ENCODE results near the gene KRTAP10-9.
"Not testable (repeated sequence)": the region's sequence is repeated elsewhere in the genome, so short reads cannot be mapped to it uniquely, and the experiment has no call there.

Gene KRTAP10-9

DNA sequence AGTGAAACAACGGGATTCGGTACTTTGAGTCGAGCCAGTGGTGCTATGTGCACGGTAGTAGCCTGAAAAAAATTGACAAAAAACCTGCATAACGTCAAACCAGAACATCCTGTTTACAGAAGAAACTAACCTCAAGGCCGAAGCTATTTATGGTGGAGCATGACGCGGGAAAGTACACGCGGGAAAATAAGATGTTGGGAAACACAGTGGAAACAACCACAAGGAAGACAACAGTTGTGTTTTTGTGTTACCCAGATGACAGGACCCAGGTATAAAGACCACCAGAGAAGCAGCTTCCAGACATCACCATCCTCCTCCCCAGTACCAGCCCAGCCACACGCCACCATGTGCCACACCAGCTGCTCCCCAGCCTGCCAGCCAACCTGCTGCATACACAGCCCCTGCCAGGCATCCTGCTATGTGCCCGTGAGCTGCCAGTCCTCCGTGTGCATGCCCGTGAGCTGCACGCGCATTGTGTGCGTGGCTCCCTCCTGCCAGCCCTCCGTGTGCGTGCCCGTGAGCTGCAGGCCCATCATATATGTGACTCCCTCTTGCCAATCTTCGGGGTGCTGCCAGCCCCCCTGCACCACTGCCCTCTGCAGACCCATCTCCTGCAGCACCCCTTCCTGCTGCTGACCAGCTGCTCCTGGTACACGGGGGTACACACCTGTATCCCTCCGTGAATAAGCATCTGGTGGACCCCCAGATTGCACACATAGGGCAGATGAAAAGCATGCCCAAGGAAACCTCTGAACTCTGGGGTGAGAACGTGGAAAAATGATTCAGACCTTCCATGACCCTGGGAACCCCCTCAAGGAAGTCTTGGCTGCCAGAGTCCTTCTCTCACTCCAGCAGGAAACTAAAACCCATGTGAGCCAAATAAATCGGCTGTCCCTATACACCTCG, 31.0 kb downstream of the KRTAP10-9 start, which contains the start of gene KRTAP12-3:
Gene KRTAP12-3 (plus strand): TSS at position 298 of the 906 bp plus-strand sequence. CDS start 48 bp downstream, at position 346.
- Histone ChIP-seq H3K27me3 (ENCODE audit: control insufficient read depth in 1 of 2, insufficient read depth in 1 of 2, low read length in 2 of 2) (no peaks in the 10 kb centered on the region), H2AFZ (ENCODE audit: low read depth, low read length) (no peak within 1 kb of the TSS), H3K9ac (ENCODE audit: low read length) (no peak within 1 kb of the TSS), H2BK12ac (ENCODE audit: low read length in 2 of 2) (no peak within 1 kb of the TSS), H3K4me3 (ENCODE audit: insufficient read depth in 1 of 2, low read depth in 1 of 2, low read length in 2 of 2) (no peak within 1 kb of the TSS), H3K27ac (ENCODE audit: low read length, poor library complexity, severe bottlenecking) (no peak within 1 kb of the TSS), H3K4me2 (ENCODE audit: low read length, poor library complexity, severe bottlenecking) (no peak within 1 kb of the TSS), H4K91ac (ENCODE audit: low read length) (peak within 1 kb of the TSS; percentile 1), H2BK120ac (ENCODE audit: low read depth, low read length) (no peak within 1 kb of the TSS), H2BK15ac (ENCODE audit: low read depth, poor library complexity, severe bottlenecking) (no peak within 1 kb of the TSS), H3K36me3 (ENCODE audit: control insufficient read depth in 1 of 2, insufficient read depth in 2 of 2, low read depth in 1 of 2, low read length in 2 of 2) (no peaks in the 10 kb centered on the region), H3K14ac (ENCODE audit: low read length in 2 of 2) (no peak within 1 kb of the TSS), H4K8ac (ENCODE audit: low read length) (no peak within 1 kb of the TSS), H3K23ac (ENCODE audit: low read length in 2 of 2) (no peak within 1 kb of the TSS), H2AK5ac (ENCODE audit: low read length, severe bottlenecking) (no peak within 1 kb of the TSS), H2BK5ac (ENCODE audit: low read depth, low read length, poor library complexity, severe bottlenecking) (no peak within 1 kb of the TSS), H3K4me1 (ENCODE audit: control insufficient read depth, insufficient read depth, low read depth, low read length) (peaks cover 2% of the 10 kb centered on the region), H3K9me3 (ENCODE audit: control insufficient read depth, low read length) (peaks cover 14% of the 10 kb centered on the region), H3K18ac (ENCODE audit: low read depth in 1 of 2, low read length in 2 of 2) (no peak within 1 kb of the TSS), H3K4ac (ENCODE audit: low read depth in 1 of 2, low read length in 2 of 2) (no peak within 1 kb of the TSS), H3K79me1 (replicated peaks; ENCODE audit: low read length, poor library complexity, severe bottlenecking) (no peaks in the 10 kb centered on the region)
- WGBS: 71% methylated on average over 26 of the region's 26 CpGs
- DNase-seq: peak; percentile 32

DNA sequence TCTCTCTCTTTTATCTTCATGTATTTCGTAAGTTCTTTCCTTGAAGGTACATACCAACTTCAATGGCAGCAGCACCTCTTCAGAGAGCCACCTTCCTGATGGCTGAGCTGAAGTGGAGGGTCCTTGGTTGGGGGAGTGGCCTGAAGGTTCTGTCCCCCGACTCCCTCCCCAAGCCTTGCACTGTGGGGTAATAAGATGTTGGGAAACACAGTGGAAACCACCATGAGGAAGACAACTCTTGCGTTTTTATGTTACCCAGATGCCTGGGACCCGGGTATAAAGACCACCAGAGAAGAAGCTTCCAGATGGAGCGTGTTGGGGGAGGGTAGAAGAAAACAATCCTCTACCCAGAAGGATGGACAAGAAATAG, 31.6 kb downstream of the KRTAP10-9 start:
- Histone ChIP-seq H3K27me3 (ENCODE audit: control insufficient read depth in 1 of 2, insufficient read depth in 1 of 2, low read length in 2 of 2) (no peaks in the 10 kb centered on the region), H3K79me1 (replicated peaks; ENCODE audit: low read length, poor library complexity, severe bottlenecking) (no peaks in the 10 kb centered on the region), H3K4me2 (ENCODE audit: low read length, poor library complexity, severe bottlenecking) (no peak overlapping the region), H3K14ac (ENCODE audit: low read length in 2 of 2) (no peak overlapping the region), H4K91ac (ENCODE audit: low read length) (no peak overlapping the region), H2AK5ac (ENCODE audit: low read length, severe bottlenecking) (no peak overlapping the region), H3K36me3 (ENCODE audit: control insufficient read depth in 1 of 2, insufficient read depth in 2 of 2, low read depth in 1 of 2, low read length in 2 of 2) (no peaks in the 10 kb centered on the region), H3K9me3 (ENCODE audit: control insufficient read depth, low read length) (peaks cover 14% of the 10 kb centered on the region), H3K4me1 (ENCODE audit: control insufficient read depth, insufficient read depth, low read depth, low read length) (peaks cover 2% of the 10 kb centered on the region), H3K23ac (ENCODE audit: low read length in 2 of 2) (no peak overlapping the region), H4K8ac (ENCODE audit: low read length) (no peak overlapping the region), H2BK5ac (ENCODE audit: low read depth, low read length, poor library complexity, severe bottlenecking) (no peak overlapping the region), H3K4me3 (ENCODE audit: insufficient read depth in 1 of 2, low read depth in 1 of 2, low read length in 2 of 2) (no peak overlapping the region), H2AFZ (ENCODE audit: low read depth, low read length) (no peak overlapping the region), H3K9ac (ENCODE audit: low read length) (no peak overlapping the region), H3K4ac (ENCODE audit: low read depth in 1 of 2, low read length in 2 of 2) (no peak overlapping the region), H3K27ac (ENCODE audit: low read length, poor library complexity, severe bottlenecking) (no peak overlapping the region), H2BK12ac (ENCODE audit: low read length in 2 of 2) (no peak overlapping the region), H3K18ac (ENCODE audit: low read depth in 1 of 2, low read length in 2 of 2) (no peak overlapping the region), H2BK120ac (ENCODE audit: low read depth, low read length) (no peak overlapping the region), H2BK15ac (ENCODE audit: low read depth, poor library complexity, severe bottlenecking) (no peak overlapping the region)
- DNase-seq: no peak
- 78% methylated on average over 4 of the region's 5 CpGs for WGBS

DNA sequence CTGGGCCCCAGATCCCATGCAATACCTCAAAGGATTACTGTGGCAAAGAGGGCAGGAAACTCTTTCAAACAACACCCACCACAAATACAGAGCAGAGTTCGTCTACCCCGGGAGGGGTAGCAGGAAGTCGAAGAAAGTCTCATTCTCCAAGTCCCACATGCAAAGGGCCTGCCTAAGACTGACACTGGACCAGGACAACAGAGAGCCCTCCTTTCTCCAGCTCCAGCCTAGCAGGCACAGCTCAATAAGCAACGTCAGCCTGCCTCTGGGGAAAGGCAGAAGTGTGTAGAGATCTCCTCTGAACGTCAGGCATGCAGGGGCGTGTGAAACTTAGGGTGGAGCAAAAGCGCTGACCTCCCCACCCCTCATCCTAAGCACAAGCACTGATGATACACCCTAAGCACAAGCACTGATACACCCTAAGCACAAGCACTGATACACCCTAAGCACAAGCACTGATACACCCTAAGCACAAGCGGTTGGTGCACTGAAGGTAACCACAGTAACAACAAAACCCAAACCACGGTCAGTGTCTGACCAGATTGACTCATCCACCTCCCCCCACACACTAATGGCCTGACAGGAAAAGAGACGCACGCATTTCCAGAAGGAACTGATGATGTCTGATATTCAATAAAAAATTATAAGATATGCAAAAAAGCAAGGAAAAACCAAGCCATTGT, 32.2 kb downstream of the KRTAP10-9 start:
- Histone ChIP-seq H2AFZ (ENCODE audit: low read depth, low read length) (no peak overlapping the region), H2BK5ac (ENCODE audit: low read depth, low read length, poor library complexity, severe bottlenecking) (no peak overlapping the region), H3K4me3 (ENCODE audit: insufficient read depth in 1 of 2, low read depth in 1 of 2, low read length in 2 of 2) (no peak overlapping the region), H3K14ac (ENCODE audit: low read length in 2 of 2) (no peak overlapping the region), H3K23ac (ENCODE audit: low read length in 2 of 2) (no peak overlapping the region), H3K36me3 (ENCODE audit: control insufficient read depth in 1 of 2, insufficient read depth in 2 of 2, low read depth in 1 of 2, low read length in 2 of 2) (no peaks in the 10 kb centered on the region), H2BK120ac (ENCODE audit: low read depth, low read length) (no peak overlapping the region), H4K91ac (ENCODE audit: low read length) (peak overlapping the region; percentile 15), H3K27ac (ENCODE audit: low read length, poor library complexity, severe bottlenecking) (no peak overlapping the region), H3K18ac (ENCODE audit: low read depth in 1 of 2, low read length in 2 of 2) (no peak overlapping the region), H3K4me2 (ENCODE audit: low read length, poor library complexity, severe bottlenecking) (no peak overlapping the region), H3K9me3 (ENCODE audit: control insufficient read depth, low read length) (peaks cover 14% of the 10 kb centered on the region), H3K9ac (ENCODE audit: low read length) (no peak overlapping the region), H3K4ac (ENCODE audit: low read depth in 1 of 2, low read length in 2 of 2) (no peak overlapping the region), H4K8ac (ENCODE audit: low read length) (no peak overlapping the region), H2BK15ac (ENCODE audit: low read depth, poor library complexity, severe bottlenecking) (no peak overlapping the region), H3K27me3 (ENCODE audit: control insufficient read depth in 1 of 2, insufficient read depth in 1 of 2, low read length in 2 of 2) (no peaks in the 10 kb centered on the region), H3K79me1 (replicated peaks; ENCODE audit: low read length, poor library complexity, severe bottlenecking) (no peaks in the 10 kb centered on the region), H2AK5ac (ENCODE audit: low read length, severe bottlenecking) (no peak overlapping the region), H2BK12ac (ENCODE audit: low read length in 2 of 2) (no peak overlapping the region), H3K4me1 (ENCODE audit: control insufficient read depth, insufficient read depth, low read depth, low read length) (peaks cover 2% of the 10 kb centered on the region)
- no peak for DNase-seq
- 66% methylated on average over 9 of the region's 11 CpGs for WGBS

DNA sequence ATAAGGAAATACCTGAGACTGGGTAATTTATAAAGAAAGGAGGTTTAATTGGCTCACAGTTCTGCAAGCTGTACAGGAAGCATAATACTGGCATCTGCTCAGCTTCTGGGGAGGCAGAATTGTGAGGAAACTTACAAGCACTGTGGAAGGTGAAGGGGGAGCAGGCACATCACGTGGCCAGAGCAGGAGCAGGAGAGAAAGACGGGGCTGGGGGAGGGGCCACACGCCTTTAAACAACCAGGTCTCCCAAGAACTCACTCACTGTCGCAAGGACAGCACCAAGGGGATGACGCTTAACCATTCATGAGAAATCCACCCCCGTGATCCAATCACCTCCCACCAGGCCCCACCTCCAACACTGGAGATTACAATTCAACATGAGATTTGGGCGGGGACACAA, 34.7 kb downstream of the KRTAP10-9 start:
- not testable (repeated sequence) for H2AFZ ChIP-seq (ENCODE audit: low read depth, low read length); H2BK15ac ChIP-seq (ENCODE audit: low read depth, poor library complexity, severe bottlenecking); H3K4me1 ChIP-seq (ENCODE audit: control insufficient read depth, insufficient read depth, low read depth, low read length); H3K23ac ChIP-seq (ENCODE audit: low read length in 2 of 2); H2BK120ac ChIP-seq (ENCODE audit: low read depth, low read length); H3K9ac ChIP-seq (ENCODE audit: low read length); H2AK5ac ChIP-seq (ENCODE audit: low read length, severe bottlenecking); H2BK5ac ChIP-seq (ENCODE audit: low read depth, low read length, poor library complexity, severe bottlenecking); H3K36me3 ChIP-seq (ENCODE audit: control insufficient read depth in 1 of 2, insufficient read depth in 2 of 2, low read depth in 1 of 2, low read length in 2 of 2); H3K14ac ChIP-seq (ENCODE audit: low read length in 2 of 2); DNase-seq; H4K8ac ChIP-seq (ENCODE audit: low read length); H3K4me3 ChIP-seq (ENCODE audit: insufficient read depth in 1 of 2, low read depth in 1 of 2, low read length in 2 of 2); H3K79me1 ChIP-seq (replicated peaks; ENCODE audit: low read length, poor library complexity, severe bottlenecking); H3K4me2 ChIP-seq (ENCODE audit: low read length, poor library complexity, severe bottlenecking); H3K4ac ChIP-seq (ENCODE audit: low read depth in 1 of 2, low read length in 2 of 2); H4K91ac ChIP-seq (ENCODE audit: low read length); H3K18ac ChIP-seq (ENCODE audit: low read depth in 1 of 2, low read length in 2 of 2); H3K27ac ChIP-seq (ENCODE audit: low read length, poor library complexity, severe bottlenecking); H2BK12ac ChIP-seq (ENCODE audit: low read length in 2 of 2); H3K27me3 ChIP-seq (ENCODE audit: control insufficient read depth in 1 of 2, insufficient read depth in 1 of 2, low read length in 2 of 2)
- peaks cover 13% of the 10 kb centered on the region for H3K9me3 ChIP-seq (ENCODE audit: control insufficient read depth, low read length)
- WGBS: 57% methylated on average over 4 of the region's 7 CpGs

All from mesenchymal stem cell (in vitro differentiated cells and primary cell).